H1 (cell line): ENCODE results near the gene CACNB2. TPM values are rescaled to one million over a fixed set of nuclear protein-coding genes. Genes with fewer than 3 reads are reported as not detected.

Experiments used
- HDAC6 ChIP-seq: IDR thresholded peaks from one replicate; pipeline ENCODE4 v1.7.1; 2012; ENCODE audit warnings: low read depth, mild to moderate bottlenecking, inconsistent platforms, low read length, moderate library complexity
- SP2 ChIP-seq: IDR thresholded peaks from 2 replicates; pipeline ENCODE4 v1.6.1; 2012; ENCODE audit warnings: mild to moderate bottlenecking, low read length, inconsistent platforms
- TEAD4 ChIP-seq: IDR thresholded peaks from 2 replicates; pipeline ENCODE4 v1.6.1; 2012; ENCODE audit warnings: low read depth, low read length, inconsistent platforms, mixed read lengths
- polyA plus RNA-seq, 7 experiments: library from polyadenylated mRNA; depleted of rRNA in 3 of 7; stranded (reverse) in 5 of 7; unstranded in 2 of 7; fragments of >200 nt in 5 of 7; fragments of 200-250 nt in 2 of 7; gene quantifications; 1 replicate in 5 of 7; 2 replicates in 1 of 7; 4 replicates in 1 of 7; pipeline versions ENCODE4 v1.2.1 to v1.2.3, GENCODE V29; 2011 to 2013; ENCODE audit warnings: missing spikeins in 2 of 7, mixed read lengths in 2 of 7
- total RNA-seq: library from RNA; stranded (reverse); fragmentation: NEBNext Ultra II Directional; extraction: Animal tissue kit (Norgen Biotek cat#: 25700); gene quantifications from 2 replicates; pipeline ENCODE4 v1.2.1, GENCODE V29; 2021
- TF ChIP-seq, protein P1 (sequence below): fragments of 300-600 bp; sonication (generic); IDR thresholded peaks from 2 replicates; pipeline ENCODE4 v1.7.1; 2012; ENCODE audit warnings: low read length, moderate library complexity, mild to moderate bottlenecking, inconsistent platforms; ENCODE audit not compliant: insufficient replicate concordance

Gene CACNB2
- total and polyA plus RNA-seq, 2 of the 8 experiments (the other 6 are each of a cell fraction or from before 2014, with no cell fraction given) = 2.4 to 3.2 TPM

GRCh38 chr10:18209241-18209640 is 69.0 kb downstream of the CACNB2 start (continued):
- TF ChIP-seq HDAC6 (no peak), TEAD4 (no peak), SP2 (no peak)
- TF ChIP-seq, protein P1, sequence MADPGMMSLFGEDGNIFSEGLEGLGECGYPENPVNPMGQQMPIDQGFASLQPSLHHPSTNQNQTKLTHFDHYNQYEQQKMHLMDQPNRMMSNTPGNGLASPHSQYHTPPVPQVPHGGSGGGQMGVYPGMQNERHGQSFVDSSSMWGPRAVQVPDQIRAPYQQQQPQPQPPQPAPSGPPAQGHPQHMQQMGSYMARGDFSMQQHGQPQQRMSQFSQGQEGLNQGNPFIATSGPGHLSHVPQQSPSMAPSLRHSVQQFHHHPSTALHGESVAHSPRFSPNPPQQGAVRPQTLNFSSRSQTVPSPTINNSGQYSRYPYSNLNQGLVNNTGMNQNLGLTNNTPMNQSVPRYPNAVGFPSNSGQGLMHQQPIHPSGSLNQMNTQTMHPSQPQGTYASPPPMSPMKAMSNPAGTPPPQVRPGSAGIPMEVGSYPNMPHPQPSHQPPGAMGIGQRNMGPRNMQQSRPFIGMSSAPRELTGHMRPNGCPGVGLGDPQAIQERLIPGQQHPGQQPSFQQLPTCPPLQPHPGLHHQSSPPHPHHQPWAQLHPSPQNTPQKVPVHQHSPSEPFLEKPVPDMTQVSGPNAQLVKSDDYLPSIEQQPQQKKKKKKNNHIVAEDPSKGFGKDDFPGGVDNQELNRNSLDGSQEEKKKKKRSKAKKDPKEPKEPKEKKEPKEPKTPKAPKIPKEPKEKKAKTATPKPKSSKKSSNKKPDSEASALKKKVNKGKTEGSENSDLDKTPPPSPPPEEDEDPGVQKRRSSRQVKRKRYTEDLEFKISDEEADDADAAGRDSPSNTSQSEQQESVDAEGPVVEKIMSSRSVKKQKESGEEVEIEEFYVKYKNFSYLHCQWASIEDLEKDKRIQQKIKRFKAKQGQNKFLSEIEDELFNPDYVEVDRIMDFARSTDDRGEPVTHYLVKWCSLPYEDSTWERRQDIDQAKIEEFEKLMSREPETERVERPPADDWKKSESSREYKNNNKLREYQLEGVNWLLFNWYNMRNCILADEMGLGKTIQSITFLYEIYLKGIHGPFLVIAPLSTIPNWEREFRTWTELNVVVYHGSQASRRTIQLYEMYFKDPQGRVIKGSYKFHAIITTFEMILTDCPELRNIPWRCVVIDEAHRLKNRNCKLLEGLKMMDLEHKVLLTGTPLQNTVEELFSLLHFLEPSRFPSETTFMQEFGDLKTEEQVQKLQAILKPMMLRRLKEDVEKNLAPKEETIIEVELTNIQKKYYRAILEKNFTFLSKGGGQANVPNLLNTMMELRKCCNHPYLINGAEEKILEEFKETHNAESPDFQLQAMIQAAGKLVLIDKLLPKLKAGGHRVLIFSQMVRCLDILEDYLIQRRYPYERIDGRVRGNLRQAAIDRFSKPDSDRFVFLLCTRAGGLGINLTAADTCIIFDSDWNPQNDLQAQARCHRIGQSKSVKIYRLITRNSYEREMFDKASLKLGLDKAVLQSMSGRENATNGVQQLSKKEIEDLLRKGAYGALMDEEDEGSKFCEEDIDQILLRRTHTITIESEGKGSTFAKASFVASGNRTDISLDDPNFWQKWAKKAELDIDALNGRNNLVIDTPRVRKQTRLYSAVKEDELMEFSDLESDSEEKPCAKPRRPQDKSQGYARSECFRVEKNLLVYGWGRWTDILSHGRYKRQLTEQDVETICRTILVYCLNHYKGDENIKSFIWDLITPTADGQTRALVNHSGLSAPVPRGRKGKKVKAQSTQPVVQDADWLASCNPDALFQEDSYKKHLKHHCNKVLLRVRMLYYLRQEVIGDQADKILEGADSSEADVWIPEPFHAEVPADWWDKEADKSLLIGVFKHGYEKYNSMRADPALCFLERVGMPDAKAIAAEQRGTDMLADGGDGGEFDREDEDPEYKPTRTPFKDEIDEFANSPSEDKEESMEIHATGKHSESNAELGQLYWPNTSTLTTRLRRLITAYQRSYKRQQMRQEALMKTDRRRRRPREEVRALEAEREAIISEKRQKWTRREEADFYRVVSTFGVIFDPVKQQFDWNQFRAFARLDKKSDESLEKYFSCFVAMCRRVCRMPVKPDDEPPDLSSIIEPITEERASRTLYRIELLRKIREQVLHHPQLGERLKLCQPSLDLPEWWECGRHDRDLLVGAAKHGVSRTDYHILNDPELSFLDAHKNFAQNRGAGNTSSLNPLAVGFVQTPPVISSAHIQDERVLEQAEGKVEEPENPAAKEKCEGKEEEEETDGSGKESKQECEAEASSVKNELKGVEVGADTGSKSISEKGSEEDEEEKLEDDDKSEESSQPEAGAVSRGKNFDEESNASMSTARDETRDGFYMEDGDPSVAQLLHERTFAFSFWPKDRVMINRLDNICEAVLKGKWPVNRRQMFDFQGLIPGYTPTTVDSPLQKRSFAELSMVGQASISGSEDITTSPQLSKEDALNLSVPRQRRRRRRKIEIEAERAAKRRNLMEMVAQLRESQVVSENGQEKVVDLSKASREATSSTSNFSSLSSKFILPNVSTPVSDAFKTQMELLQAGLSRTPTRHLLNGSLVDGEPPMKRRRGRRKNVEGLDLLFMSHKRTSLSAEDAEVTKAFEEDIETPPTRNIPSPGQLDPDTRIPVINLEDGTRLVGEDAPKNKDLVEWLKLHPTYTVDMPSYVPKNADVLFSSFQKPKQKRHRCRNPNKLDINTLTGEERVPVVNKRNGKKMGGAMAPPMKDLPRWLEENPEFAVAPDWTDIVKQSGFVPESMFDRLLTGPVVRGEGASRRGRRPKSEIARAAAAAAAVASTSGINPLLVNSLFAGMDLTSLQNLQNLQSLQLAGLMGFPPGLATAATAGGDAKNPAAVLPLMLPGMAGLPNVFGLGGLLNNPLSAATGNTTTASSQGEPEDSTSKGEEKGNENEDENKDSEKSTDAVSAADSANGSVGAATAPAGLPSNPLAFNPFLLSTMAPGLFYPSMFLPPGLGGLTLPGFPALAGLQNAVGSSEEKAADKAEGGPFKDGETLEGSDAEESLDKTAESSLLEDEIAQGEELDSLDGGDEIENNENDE = no peak
